WTC11 (cell line): Measurements from ENCODE around the gene SMIM29.

Experiments
- CBFB ChIP-seq: sonication (generic); formaldehyde crosslinking; IDR thresholded peaks from 2 replicates; pipeline ENCODE4 v1.8.1; 2022; ENCODE audit warnings: mild to moderate bottlenecking, low read depth, missing genetic modification reagents
- SP1 ChIP-seq: sonication (generic); formaldehyde crosslinking; conservative IDR thresholded peaks from 2 replicates; pipeline ENCODE4 v1.8.1; 2022; ENCODE audit warnings: missing genetic modification reagents
- ZBTB21 ChIP-seq: sonication (generic); formaldehyde crosslinking; IDR thresholded peaks from 2 replicates; pipeline ENCODE4 v1.8.1; 2023; ENCODE audit warnings: mild to moderate bottlenecking, missing genetic modification reagents, borderline replicate concordance
- TF ChIP-seq, protein P1 (sequence below): sonication (generic); formaldehyde crosslinking; IDR thresholded peaks from 2 replicates; pipeline ENCODE4 v1.8.0; 2022; ENCODE audit warnings: mild to moderate bottlenecking, missing genetic modification reagents
- TF ChIP-seq, protein P2 (sequence below): fragments of 200-600 bp; IDR thresholded peaks from 2 replicates; pipeline ENCODE4 v1.8.0; 2022; ENCODE audit warnings: antibody characterized with exemption
- TF ChIP-seq, protein P3 (sequence below): sonication (generic); formaldehyde crosslinking; IDR thresholded peaks from 2 replicates; pipeline ENCODE4 v1.8.1; 2022; ENCODE audit warnings: low read depth, missing genetic modification reagents, borderline replicate concordance
- TF ChIP-seq, protein P4 (sequence below): sonication (generic); formaldehyde crosslinking; IDR thresholded peaks from 2 replicates; pipeline ENCODE4 v1.8.1; 2022; ENCODE audit warnings: mild to moderate bottlenecking, moderate library complexity, missing genetic modification reagents
- TF ChIP-seq, protein P5 (sequence below): sonication (generic); formaldehyde crosslinking; IDR thresholded peaks from 2 replicates; pipeline ENCODE4 v1.8.1; 2022; ENCODE audit warnings: mild to moderate bottlenecking, missing genetic modification reagents, moderate library complexity, borderline replicate concordance
- TF ChIP-seq, protein P6 (sequence below): sonication (generic); formaldehyde crosslinking; IDR thresholded peaks from 2 replicates; pipeline ENCODE4 v1.8.0; 2023; ENCODE audit warnings: missing genetic modification reagents, mild to moderate bottlenecking, borderline replicate concordance
- TF ChIP-seq, protein P7 (sequence below): sonication (generic); formaldehyde crosslinking; IDR thresholded peaks from 2 replicates; pipeline ENCODE4 v1.8.1; 2023; ENCODE audit warnings: mild to moderate bottlenecking, missing genetic modification reagents, moderate library complexity

DNA sequence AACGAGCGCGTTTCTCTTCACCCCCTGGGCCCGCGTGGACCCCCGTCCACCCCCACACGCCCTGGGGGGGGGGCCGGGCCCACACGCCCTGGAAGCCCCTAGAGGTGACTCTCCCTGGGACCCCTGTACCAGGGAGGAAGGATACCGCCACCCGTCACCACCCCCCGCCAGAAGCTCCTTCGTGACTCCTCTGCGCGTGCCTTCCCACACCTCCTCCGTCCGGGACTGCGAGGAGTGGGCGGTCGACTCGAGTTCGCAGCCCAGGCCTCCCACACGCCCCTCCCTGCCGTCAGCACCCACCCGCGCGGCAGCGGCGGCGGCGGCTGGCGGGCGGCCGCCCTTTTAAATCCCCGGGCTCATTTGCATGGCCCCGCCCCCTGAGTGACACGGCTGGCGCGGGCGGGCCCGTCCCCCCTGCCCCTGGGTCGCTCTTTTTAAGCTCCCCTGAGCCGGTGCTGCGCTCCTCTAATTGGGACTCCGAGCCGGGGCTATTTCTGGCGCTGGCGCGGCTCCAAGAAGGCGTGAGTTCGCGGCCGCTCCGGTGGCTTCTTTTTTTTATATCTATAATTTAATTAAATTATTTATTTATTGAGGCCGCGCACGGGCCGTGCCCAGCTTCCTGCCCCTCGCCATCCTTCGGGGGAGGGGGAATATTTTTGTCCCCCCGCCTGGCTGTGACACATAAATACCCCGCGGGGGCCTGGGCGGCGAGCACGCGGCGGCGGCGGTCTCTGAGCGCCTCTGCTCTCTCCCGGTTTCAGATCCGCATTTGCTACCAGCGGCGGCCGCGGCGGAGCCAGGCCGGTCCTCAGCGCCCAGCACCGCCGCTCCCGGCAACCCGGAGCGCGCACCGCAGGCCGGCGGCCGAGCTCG is 12.1 kb downstream of the SMIM29 start, which contains the start of gene HMGA1:
- TF ChIP-seq, protein P1, sequence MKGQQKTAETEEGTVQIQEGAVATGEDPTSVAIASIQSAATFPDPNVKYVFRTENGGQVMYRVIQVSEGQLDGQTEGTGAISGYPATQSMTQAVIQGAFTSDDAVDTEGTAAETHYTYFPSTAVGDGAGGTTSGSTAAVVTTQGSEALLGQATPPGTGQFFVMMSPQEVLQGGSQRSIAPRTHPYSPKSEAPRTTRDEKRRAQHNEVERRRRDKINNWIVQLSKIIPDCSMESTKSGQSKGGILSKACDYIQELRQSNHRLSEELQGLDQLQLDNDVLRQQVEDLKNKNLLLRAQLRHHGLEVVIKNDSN (CRISPR knock-in tag) = peak; percentile 32; the same call in 1 of the 2 replicates
- TF ChIP-seq, protein P2, sequence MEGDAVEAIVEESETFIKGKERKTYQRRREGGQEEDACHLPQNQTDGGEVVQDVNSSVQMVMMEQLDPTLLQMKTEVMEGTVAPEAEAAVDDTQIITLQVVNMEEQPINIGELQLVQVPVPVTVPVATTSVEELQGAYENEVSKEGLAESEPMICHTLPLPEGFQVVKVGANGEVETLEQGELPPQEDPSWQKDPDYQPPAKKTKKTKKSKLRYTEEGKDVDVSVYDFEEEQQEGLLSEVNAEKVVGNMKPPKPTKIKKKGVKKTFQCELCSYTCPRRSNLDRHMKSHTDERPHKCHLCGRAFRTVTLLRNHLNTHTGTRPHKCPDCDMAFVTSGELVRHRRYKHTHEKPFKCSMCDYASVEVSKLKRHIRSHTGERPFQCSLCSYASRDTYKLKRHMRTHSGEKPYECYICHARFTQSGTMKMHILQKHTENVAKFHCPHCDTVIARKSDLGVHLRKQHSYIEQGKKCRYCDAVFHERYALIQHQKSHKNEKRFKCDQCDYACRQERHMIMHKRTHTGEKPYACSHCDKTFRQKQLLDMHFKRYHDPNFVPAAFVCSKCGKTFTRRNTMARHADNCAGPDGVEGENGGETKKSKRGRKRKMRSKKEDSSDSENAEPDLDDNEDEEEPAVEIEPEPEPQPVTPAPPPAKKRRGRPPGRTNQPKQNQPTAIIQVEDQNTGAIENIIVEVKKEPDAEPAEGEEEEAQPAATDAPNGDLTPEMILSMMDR = no peak
- TF ChIP-seq, protein P3, sequence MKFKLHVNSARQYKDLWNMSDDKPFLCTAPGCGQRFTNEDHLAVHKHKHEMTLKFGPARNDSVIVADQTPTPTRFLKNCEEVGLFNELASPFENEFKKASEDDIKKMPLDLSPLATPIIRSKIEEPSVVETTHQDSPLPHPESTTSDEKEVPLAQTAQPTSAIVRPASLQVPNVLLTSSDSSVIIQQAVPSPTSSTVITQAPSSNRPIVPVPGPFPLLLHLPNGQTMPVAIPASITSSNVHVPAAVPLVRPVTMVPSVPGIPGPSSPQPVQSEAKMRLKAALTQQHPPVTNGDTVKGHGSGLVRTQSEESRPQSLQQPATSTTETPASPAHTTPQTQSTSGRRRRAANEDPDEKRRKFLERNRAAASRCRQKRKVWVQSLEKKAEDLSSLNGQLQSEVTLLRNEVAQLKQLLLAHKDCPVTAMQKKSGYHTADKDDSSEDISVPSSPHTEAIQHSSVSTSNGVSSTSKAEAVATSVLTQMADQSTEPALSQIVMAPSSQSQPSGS = 0 out of 2 replicates have a peak, but pooled peaks have one; percentile 49
- TF ChIP-seq, protein P4, sequence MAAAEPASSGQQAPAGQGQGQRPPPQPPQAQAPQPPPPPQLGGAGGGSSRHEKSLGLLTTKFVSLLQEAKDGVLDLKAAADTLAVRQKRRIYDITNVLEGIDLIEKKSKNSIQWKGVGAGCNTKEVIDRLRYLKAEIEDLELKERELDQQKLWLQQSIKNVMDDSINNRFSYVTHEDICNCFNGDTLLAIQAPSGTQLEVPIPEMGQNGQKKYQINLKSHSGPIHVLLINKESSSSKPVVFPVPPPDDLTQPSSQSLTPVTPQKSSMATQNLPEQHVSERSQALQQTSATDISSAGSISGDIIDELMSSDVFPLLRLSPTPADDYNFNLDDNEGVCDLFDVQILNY = peak; percentile 86
- peak; percentile 87 for TF ChIP-seq SP1 (CRISPR knock-in tag)
- no peak for TF ChIP-seq CBFB (CRISPR knock-in tag)
- TF ChIP-seq, protein P5, sequence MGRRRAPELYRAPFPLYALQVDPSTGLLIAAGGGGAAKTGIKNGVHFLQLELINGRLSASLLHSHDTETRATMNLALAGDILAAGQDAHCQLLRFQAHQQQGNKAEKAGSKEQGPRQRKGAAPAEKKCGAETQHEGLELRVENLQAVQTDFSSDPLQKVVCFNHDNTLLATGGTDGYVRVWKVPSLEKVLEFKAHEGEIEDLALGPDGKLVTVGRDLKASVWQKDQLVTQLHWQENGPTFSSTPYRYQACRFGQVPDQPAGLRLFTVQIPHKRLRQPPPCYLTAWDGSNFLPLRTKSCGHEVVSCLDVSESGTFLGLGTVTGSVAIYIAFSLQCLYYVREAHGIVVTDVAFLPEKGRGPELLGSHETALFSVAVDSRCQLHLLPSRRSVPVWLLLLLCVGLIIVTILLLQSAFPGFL (CRISPR knock-in tag) = no peak
- TF ChIP-seq ZBTB21 (CRISPR knock-in tag) = no peak
- TF ChIP-seq, protein P6, sequence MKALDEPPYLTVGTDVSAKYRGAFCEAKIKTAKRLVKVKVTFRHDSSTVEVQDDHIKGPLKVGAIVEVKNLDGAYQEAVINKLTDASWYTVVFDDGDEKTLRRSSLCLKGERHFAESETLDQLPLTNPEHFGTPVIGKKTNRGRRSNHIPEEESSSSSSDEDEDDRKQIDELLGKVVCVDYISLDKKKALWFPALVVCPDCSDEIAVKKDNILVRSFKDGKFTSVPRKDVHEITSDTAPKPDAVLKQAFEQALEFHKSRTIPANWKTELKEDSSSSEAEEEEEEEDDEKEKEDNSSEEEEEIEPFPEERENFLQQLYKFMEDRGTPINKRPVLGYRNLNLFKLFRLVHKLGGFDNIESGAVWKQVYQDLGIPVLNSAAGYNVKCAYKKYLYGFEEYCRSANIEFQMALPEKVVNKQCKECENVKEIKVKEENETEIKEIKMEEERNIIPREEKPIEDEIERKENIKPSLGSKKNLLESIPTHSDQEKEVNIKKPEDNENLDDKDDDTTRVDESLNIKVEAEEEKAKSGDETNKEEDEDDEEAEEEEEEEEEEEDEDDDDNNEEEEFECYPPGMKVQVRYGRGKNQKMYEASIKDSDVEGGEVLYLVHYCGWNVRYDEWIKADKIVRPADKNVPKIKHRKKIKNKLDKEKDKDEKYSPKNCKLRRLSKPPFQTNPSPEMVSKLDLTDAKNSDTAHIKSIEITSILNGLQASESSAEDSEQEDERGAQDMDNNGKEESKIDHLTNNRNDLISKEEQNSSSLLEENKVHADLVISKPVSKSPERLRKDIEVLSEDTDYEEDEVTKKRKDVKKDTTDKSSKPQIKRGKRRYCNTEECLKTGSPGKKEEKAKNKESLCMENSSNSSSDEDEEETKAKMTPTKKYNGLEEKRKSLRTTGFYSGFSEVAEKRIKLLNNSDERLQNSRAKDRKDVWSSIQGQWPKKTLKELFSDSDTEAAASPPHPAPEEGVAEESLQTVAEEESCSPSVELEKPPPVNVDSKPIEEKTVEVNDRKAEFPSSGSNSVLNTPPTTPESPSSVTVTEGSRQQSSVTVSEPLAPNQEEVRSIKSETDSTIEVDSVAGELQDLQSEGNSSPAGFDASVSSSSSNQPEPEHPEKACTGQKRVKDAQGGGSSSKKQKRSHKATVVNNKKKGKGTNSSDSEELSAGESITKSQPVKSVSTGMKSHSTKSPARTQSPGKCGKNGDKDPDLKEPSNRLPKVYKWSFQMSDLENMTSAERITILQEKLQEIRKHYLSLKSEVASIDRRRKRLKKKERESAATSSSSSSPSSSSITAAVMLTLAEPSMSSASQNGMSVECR (CRISPR knock-in tag) = no peak
- TF ChIP-seq, protein P7, sequence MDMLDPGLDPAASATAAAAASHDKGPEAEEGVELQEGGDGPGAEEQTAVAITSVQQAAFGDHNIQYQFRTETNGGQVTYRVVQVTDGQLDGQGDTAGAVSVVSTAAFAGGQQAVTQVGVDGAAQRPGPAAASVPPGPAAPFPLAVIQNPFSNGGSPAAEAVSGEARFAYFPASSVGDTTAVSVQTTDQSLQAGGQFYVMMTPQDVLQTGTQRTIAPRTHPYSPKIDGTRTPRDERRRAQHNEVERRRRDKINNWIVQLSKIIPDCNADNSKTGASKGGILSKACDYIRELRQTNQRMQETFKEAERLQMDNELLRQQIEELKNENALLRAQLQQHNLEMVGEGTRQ = 0 out of 2 replicates have a peak, but pooled peaks have one; percentile 41
